GM12872 (cell line): ENCODE results near the gene MBNL3.

Experiments
- CTCF ChIP-seq: IDR thresholded peaks from 3 replicates; pipeline ENCODE4 v1.5.1; 2011; ENCODE audit warnings: low read depth, mild to moderate bottlenecking, low read length, moderate library complexity; ENCODE audit not compliant: insufficient read depth

The MBNL3 gene

GRCh38 chrX:132488819-132489577 is at the start of gene MBNL3:
TSS of gene MBNL3 (minus strand) at chrX:132489038. CDS start at chrX:132439611, 49,427 bp downstream.
- TF ChIP-seq CTCF, result no peak

DNA sequence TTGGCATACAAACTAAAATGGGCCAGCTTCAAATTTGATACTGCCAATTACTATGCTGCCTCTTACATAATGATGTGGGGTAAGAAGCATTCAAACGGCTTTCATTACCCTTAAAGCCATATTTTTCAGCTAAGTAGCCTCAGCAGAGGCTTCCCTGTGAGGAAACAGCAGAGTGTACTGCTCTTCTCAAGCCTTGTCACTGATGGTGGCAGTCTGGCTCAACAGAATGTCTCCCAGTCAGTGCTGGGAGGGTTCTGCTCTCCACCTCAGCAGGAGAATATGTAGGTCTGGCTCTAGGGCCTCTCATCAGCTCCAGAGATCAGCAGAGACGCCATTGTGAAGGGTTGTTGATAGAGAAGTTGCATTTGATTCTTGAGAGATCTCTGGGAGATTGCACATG is 44.6 kb upstream of the MBNL3 start:
- TF ChIP-seq CTCF, result no peak

GRCh38 chrX:132532913-132533312 is 44.1 kb upstream of the MBNL3 start:
- no peak for TF ChIP-seq CTCF

GRCh38 chrX:132532097-132532496 is 43.3 kb upstream of the MBNL3 start:
- no peak for TF ChIP-seq CTCF

DNA sequence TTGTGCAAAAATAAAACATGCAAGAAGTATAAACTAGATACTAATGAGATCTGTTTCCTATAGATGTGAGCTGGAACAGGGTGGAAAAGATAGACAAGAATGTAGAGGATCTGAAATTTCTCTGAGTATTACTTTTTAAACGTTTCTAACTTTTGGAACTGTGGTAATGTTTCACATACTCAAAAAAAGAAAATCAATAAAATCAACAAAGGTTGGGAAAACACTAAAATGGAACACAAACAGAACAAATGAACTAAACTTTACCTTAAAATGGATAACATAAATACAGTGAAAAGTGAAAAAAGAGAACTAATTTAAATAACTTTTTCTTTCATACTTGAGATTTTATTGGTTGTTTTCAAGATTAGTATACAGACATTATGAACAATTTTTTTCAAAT is 32.0 kb upstream of the MBNL3 start:
- no peak for TF ChIP-seq CTCF

- TF ChIP-seq CTCF, result no peak
Measured at GRCh38 chrX:132520213-132520612, 31.4 kb upstream of the MBNL3 start.

GRCh38 chrX:132518401-132518800 is 29.6 kb upstream of the MBNL3 start:
- TF ChIP-seq CTCF, result no peak
